Fibroblast of lung (primary cell): Measurements from ENCODE around the gene RGP1.

Experiments used
- EZH2 ChIP-seq: IDR thresholded peaks from 2 replicates; pipeline ENCODE4 v1.5.1; 2012; ENCODE audit warnings: low read length, control low read depth, mild to moderate bottlenecking; ENCODE audit errors: missing control alignments
- TF ChIP-seq, protein P1 (sequence below), 2 donors: IDR thresholded peaks in 1 of 2; conservative IDR thresholded peaks in 1 of 2; 1 replicate in 1 of 2; 2 replicates in 1 of 2; pipeline ENCODE4 v1.5.1; 2011 to 2012; ENCODE audit warnings: low read length in 2 of 2, control low read depth in 1 of 2, inconsistent platforms in 1 of 2, low read depth in 1 of 2, mild to moderate bottlenecking in 1 of 2

DNA sequence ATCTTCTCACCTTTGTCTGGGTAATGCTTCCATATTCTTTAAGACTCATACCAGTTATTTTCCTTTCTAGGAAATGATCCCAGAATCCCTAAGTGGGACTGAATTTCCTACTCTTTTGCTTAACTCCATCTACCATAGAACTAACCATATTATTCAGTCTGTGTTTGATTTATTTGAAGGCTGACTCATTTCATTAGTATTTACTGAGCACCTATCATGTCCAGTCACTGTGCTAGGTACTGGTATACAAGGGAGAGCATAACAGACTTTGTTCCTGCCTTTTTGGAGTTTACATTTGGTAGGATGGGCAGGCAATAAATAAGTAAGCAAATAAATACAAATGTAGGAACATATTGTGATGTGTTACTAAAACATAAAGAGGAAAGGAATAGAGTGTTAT is 46.6 kb downstream of the RGP1 start:
- TF ChIP-seq, protein P1, sequence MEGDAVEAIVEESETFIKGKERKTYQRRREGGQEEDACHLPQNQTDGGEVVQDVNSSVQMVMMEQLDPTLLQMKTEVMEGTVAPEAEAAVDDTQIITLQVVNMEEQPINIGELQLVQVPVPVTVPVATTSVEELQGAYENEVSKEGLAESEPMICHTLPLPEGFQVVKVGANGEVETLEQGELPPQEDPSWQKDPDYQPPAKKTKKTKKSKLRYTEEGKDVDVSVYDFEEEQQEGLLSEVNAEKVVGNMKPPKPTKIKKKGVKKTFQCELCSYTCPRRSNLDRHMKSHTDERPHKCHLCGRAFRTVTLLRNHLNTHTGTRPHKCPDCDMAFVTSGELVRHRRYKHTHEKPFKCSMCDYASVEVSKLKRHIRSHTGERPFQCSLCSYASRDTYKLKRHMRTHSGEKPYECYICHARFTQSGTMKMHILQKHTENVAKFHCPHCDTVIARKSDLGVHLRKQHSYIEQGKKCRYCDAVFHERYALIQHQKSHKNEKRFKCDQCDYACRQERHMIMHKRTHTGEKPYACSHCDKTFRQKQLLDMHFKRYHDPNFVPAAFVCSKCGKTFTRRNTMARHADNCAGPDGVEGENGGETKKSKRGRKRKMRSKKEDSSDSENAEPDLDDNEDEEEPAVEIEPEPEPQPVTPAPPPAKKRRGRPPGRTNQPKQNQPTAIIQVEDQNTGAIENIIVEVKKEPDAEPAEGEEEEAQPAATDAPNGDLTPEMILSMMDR (conservative IDR thresholded peaks at IDR 0.05 in 1 of 2, IDR thresholded peaks at IDR 0.05 in 1 of 2; ENCODE audit: low read depth in 1 of 2, low read length in 2 of 2), result no peak
- no peak for TF ChIP-seq EZH2
